AG04450 (cell line): ENCODE data around the gene ZDBF2. TPM values are rescaled to one million over a fixed set of nuclear protein-coding genes. Genes with fewer than 3 reads are reported as not detected.

Experiments used
- CTCF ChIA-PET: fragments of 300-600, 350-600 bp; formaldehyde crosslinking; extraction: SDS; loops from one replicate; lab custom pipeline; 2022; ENCODE audit warnings: antibody characterized with exemption, inconsistent platforms; lab: Charles Lee
- POLR2A ChIA-PET: fragments of 350-600 bp; formaldehyde crosslinking; extraction: SDS; loops from one replicate; lab custom pipeline; 2021; ENCODE audit warnings: antibody characterized with exemption, inconsistent platforms; lab: Yijun Ruan, JAX
- DNase-seq: peaks from one replicate; pipeline ENCODE4 v3.0.0-alpha.2; 2011; ENCODE audit warnings: low read depth, low spot score
- H3K27ac ChIP-seq: one replicate; pipeline ENCODE4 v1.5.1; 2012; ENCODE audit warnings: low read depth, low read length, control low read depth
- H3K27me3 ChIP-seq: one replicate; pipeline ENCODE4 v1.6.0; 2012; ENCODE audit warnings: low read length; ENCODE audit not compliant: control insufficient read depth, insufficient read depth
- H3K4me3 ChIP-seq: 2 replicates; pipeline ENCODE4 v1.5.1; 2011; ENCODE audit warnings: mild to moderate bottlenecking, low read depth, low read length, control low read depth
- H3K9me3 ChIP-seq: 2 replicates; pipeline ENCODE4 v1.5.1; 2012; ENCODE audit warnings: low read length; ENCODE audit not compliant: control insufficient read depth, insufficient read depth
- polyA plus RNA-seq: library from polyadenylated mRNA; depleted of rRNA; stranded (reverse); fragments of >200 nt; gene quantifications from 2 replicates; pipeline ENCODE4 v1.2.3, GENCODE V29; 2011
- TF ChIP-seq, protein P1 (sequence below): IDR thresholded peaks from 2 replicates; pipeline ENCODE4 v1.5.1; 2011; ENCODE audit warnings: low read depth, low read length, control low read depth, inconsistent platforms

The ZDBF2 gene
- polyA plus RNA-seq, 1 experiment: 8.1 TPM

DNA sequence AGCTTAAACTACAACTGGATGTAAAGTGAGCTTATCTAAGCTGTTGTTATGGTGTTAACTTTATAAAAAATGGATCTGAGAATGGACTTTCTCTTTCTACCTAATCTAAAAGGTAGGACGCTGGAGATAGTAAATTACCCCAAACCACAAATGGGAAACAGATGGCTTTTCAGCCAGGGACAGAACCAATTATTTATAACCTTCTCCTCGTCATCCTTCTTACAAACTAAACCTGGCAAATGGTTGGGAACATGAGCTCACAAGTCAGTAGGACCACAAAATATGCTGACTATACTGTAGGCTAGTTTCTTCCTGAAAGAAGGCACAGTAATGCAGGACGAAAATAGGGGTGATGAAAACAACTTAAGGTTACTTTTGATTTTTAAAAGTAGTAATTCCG, 32.7 kb upstream of the ZDBF2 start:
- no peaks in the 10 kb centered on the region for H3K9me3 ChIP-seq
- TF ChIP-seq, protein P1, sequence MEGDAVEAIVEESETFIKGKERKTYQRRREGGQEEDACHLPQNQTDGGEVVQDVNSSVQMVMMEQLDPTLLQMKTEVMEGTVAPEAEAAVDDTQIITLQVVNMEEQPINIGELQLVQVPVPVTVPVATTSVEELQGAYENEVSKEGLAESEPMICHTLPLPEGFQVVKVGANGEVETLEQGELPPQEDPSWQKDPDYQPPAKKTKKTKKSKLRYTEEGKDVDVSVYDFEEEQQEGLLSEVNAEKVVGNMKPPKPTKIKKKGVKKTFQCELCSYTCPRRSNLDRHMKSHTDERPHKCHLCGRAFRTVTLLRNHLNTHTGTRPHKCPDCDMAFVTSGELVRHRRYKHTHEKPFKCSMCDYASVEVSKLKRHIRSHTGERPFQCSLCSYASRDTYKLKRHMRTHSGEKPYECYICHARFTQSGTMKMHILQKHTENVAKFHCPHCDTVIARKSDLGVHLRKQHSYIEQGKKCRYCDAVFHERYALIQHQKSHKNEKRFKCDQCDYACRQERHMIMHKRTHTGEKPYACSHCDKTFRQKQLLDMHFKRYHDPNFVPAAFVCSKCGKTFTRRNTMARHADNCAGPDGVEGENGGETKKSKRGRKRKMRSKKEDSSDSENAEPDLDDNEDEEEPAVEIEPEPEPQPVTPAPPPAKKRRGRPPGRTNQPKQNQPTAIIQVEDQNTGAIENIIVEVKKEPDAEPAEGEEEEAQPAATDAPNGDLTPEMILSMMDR: no peak
- ChIA-PET POLR2A (no interaction called here), CTCF (interaction anchor here (0.6 kb wide), 1 partner anchor 12 kb away, joined by 3 read pairs; no protein-coding TSS in a partner anchor)
- H3K27ac ChIP-seq: no peak overlapping the region
- DNase-seq: no peak
- no peak overlapping the region for H3K4me3 ChIP-seq
- peaks cover 2% of the 10 kb centered on the region for H3K27me3 ChIP-seq

GRCh38 chr2:206245265-206245672, 29.2 kb upstream of the ZDBF2 start:
- DNase-seq: no peak
- Histone ChIP-seq H3K9me3 (no peaks in the 10 kb centered on the region; the same call in 1 of the 2 replicates), H3K27me3 (peaks cover 2% of the 10 kb centered on the region), H3K4me3 (no peak overlapping the region), H3K27ac (no peak overlapping the region)
- CTCF ChIA-PET: no interaction called here
- POLR2A ChIA-PET: no interaction called here
- TF ChIP-seq, protein P1: no peak

- peak overlapping the region; percentile 43 for H3K4me3 ChIP-seq
- ChIA-PET POLR2A (no interaction called here), CTCF (no interaction called here)
- TF ChIP-seq, protein P1: no peak
- no peak for DNase-seq
- H3K9me3 ChIP-seq: no peaks in the 10 kb centered on the region; the same call in 1 of the 2 replicates
- peaks cover 20% of the 10 kb centered on the region for H3K27me3 ChIP-seq
- no peak overlapping the region for H3K27ac ChIP-seq
These were observed 24.2 kb upstream of the ZDBF2 start for GRCh38 chr2:206250041-206250897.

DNA sequence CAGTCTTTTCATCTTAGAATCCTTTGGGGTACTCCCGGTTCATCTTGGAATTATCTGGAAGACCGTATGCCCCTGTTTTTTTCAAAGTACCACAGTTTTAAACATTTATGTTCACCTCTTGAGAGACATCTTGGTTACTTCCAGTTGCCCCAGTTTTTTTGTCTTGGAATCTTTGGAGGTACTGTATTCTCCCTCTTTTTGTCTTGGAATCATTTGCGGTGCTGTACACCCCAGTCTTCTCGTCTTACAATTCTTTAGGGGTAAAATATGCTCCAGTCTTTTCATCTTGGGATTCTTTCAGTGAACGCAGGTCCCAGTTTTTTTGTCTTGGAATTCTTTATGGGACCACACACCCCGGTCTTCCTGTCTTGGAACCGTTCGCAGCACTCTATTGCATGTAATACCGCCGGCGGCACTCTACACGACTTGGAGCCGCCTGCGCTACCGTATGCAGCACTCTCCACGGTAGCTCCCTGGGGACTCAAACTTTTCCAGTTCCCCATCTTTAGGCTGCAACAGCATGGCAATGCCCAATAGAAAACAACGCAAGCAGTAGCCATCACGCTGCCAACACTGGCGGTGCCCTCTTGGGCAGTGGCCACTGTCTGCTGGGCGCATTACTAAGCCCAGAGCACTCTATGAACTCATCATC, 21.2 kb upstream of the ZDBF2 start:
- CTCF ChIA-PET: no interaction called here
- TF ChIP-seq, protein P1: no peak
- POLR2A ChIA-PET: no interaction called here
- Histone ChIP-seq H3K9me3 (no peaks in the 10 kb centered on the region; the same call in 1 of the 2 replicates), H3K27ac (no peak overlapping the region), H3K4me3 (no peak overlapping the region), H3K27me3 (peaks cover 36% of the 10 kb centered on the region)
- no peak for DNase-seq

GRCh38 chr2:206253777-206254166, 20.7 kb upstream of the ZDBF2 start:
- Histone ChIP-seq H3K9me3 (no peaks in the 10 kb centered on the region; the same call in 1 of the 2 replicates), H3K27ac (no peak overlapping the region), H3K4me3 (no peak overlapping the region), H3K27me3 (peaks cover 36% of the 10 kb centered on the region)
- DNase-seq: no peak
- TF ChIP-seq, protein P1: no peak
- ChIA-PET CTCF (no interaction called here), POLR2A (no interaction called here)
